KOPT-K1 (cell line): ENCODE data around the gene OR4E2.
"Not testable (repeated sequence)": the region's sequence is repeated elsewhere in the genome, so short reads cannot be mapped to it uniquely, and the experiment has no call there.

ENCODE experiments used
- H3K27ac ChIP-seq: fragments of 200-600 bp; sonication (generic); 2 replicates; pipeline ENCODE4 v1.5.1; 2016; ENCODE audit warnings: antibody characterized with exemption, mild to moderate bottlenecking, low read depth, low read length; ENCODE audit not compliant: poor library complexity, severe bottlenecking
- H3K36me3 ChIP-seq: fragments of 200-600 bp; sonication (generic); 2 replicates; pipeline ENCODE4 v1.5.1; 2017; ENCODE audit warnings: antibody characterized with exemption, mild to moderate bottlenecking, low read length, moderate library complexity; ENCODE audit not compliant: insufficient read depth
- H3K9me3 ChIP-seq: fragments of 200-600 bp; sonication (generic); 2 replicates; pipeline ENCODE4 v1.5.1; 2017; ENCODE audit warnings: antibody characterized with exemption, low read length, mild to moderate bottlenecking; ENCODE audit not compliant: insufficient read depth, poor library complexity, severe bottlenecking

The OR4E2 gene

GRCh38 chr14:21653331-21653885 lies at the start of gene OR4E2:
Gene OR4E2, plus strand, starts transcription at chr14:21653835. Its CDS starts 11,248 bp downstream, at chr14:21665083.
- H3K36me3 ChIP-seq, result no peaks in the 10 kb centered on the region
- no peaks in the 10 kb centered on the region for H3K9me3 ChIP-seq
- no peak within 1 kb of the TSS for H3K27ac ChIP-seq

- Histone ChIP-seq H3K9me3 (no peaks in the 10 kb centered on the region), H3K36me3 (no peaks in the 10 kb centered on the region), H3K27ac (no peak overlapping the region)
Measured at GRCh38 chr14:21612324-21612723, 41.3 kb upstream of the OR4E2 start.

DNA sequence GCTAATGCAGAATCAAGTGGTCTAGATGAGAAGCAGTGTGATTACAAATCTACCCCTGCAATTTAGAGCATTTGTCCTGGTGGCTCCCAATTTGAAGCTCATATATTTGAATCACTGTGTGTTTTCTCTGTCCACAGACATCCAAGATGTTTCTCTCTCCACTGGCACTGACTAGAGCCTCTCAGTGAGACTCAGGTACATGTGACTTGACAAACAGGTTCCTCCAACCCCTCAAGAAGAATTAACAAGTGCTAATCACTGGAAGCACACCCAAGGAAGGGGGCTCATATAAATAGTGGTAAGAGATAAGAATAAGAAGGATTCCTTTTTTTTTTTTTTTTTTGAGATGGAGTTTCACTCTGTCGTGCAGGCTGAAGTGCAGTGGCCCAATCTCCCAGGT lies 39.4 kb upstream of the OR4E2 start:
- Histone ChIP-seq H3K9me3 (no peaks in the 10 kb centered on the region), H3K36me3 (no peaks in the 10 kb centered on the region), H3K27ac (no peak overlapping the region)

GRCh38 chr14:21617614-21618013 lies 36.0 kb upstream of the OR4E2 start:
- H3K36me3 ChIP-seq, result no peaks in the 10 kb centered on the region
- H3K27ac ChIP-seq, result no peak overlapping the region
- H3K9me3 ChIP-seq, result no peaks in the 10 kb centered on the region

GRCh38 chr14:21626491-21627230 lies 27.0 kb upstream of the OR4E2 start:
- H3K27ac ChIP-seq, result no peak overlapping the region
- H3K36me3 ChIP-seq, result no peaks in the 10 kb centered on the region
- H3K9me3 ChIP-seq, result no peaks in the 10 kb centered on the region

DNA sequence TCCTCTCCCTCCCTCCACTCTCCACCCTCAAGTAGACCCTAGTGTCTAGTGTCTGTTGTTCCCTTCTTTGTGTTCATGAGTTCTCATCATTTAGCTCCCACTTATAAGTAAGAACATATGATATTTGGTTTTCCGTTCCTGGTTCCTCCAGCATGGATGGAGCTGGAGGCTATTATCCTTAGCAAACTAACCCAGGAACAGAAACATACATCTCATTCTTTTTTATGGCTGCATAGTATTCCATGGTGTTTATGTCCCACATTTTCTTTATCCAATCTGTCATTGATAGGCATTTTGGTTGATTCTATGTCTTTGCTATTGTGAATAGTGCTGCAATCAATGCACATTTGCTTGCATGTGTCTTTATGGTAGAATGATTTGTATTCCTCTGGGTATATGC lies 23.1 kb upstream of the OR4E2 start:
- not testable (repeated sequence) for H3K9me3 ChIP-seq, H3K27ac ChIP-seq, H3K36me3 ChIP-seq

DNA sequence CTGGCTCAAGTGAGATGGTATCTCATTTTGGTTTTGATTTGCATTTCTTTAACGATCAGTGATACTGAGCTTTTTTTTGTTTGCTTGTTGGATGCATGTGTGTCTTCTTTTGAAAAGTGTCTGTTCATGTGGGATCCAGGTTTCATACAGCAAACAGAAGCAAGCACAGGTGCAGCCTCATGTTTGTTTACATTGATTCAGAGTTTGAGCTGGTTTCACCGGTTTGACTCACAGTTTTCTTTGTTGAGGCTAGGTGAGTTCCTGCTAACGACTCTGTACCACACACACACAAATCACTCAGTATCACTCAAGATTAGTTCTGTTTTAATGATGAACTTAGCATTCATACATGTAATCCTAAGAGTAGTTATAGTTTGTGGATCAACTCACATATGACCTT lies 22.6 kb upstream of the OR4E2 start:
- no peaks in the 10 kb centered on the region for H3K36me3 ChIP-seq
- no peaks in the 10 kb centered on the region for H3K9me3 ChIP-seq
- H3K27ac ChIP-seq, result no peak overlapping the region

GRCh38 chr14:21634840-21635239 lies 18.8 kb upstream of the OR4E2 start, which contains the start of gene OR10G2:
Gene OR10G2, minus strand, starts transcription at chr14:21634940. Its CDS starts 98 bp downstream, at chr14:21634842.
- Histone ChIP-seq H3K36me3 (no peaks in the 10 kb centered on the region), H3K27ac (no peak within 1 kb of the TSS)

DNA sequence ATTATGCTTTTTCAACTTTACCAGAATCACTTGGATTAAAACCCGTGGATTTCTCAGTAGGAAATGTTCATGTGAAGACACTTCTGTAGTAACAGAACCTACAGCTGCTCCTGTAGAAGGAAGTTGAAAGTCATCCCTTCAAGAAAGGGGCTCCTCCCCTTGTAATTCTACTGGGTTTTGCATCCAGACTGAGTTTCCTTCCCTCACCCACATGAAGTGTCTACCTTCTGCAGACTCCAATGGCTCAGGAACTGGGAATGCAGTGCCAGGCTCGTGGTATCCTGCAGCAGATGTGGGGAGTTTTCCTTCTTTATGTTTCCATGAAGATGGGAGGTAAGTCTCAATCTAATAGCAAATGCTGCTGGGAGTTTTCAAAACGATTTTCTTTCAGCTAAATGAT lies 11.0 kb upstream of the OR4E2 start:
- no peak overlapping the region for H3K27ac ChIP-seq
- H3K36me3 ChIP-seq, result no peaks in the 10 kb centered on the region
- no peaks in the 10 kb centered on the region for H3K9me3 ChIP-seq

More at GRCh38 chr14:21634840-21635239, 18.8 kb upstream of the OR4E2 start, which contains the start of gene OR10G2:
- H3K9me3 ChIP-seq, result no peaks in the 10 kb centered on the region

- H3K9me3 ChIP-seq, result no peaks in the 10 kb centered on the region
- no peaks in the 10 kb centered on the region for H3K36me3 ChIP-seq
- H3K27ac ChIP-seq, result no peak overlapping the region
Measured at GRCh38 chr14:21643407-21643806, 10.2 kb upstream of the OR4E2 start.

DNA sequence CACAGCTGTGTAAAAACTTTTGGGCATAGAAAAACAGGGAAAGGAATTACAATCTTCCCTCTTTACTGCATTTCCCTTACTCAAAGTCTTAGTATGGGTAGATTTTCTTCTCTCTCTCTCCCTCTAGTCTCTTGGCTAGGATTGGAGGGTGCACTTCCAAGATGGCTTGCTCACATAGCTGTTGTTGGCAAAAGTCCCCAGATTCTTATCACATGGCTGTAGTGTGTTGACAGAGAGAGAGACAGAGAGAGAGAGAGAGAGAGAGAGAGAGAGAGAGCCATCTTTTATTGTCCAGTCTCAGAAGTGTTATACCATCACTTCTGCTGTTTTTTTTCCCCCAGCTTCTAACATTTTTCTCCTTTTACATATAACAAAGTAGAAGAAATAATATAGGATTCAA lies 6.3 kb upstream of the OR4E2 start:
- H3K9me3 ChIP-seq, result no peaks in the 10 kb centered on the region
- H3K36me3 ChIP-seq, result no peaks in the 10 kb centered on the region
- no peak overlapping the region for H3K27ac ChIP-seq

DNA sequence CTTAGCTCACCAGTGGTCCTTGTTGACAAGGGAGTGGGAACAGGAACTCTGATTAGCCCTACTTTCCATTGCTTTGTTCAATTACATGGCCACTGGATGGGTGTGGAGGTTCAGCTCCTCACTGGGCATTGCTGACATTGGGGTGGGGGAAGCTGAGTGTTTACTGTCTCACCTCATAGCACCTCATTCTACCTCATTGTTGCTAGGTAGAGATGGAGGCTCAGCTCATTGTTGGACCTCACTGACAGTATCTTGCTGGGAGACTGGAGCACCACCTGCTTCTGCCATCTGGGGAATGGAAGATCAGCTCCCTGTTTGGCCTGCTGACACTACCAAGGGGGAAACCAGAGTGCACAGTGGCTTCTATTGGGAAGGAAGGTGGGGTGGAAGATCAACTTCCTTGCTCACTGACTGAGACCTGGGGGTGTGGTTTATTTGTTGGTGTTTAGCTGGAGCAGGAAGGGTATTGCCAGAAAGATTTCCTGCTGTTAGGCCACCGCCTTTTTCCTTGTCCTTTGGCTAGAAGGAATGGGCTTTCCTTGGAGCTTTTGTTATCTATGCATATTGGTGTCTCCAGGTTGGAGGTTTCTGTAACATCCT lies 1.3 kb upstream of the OR4E2 start:
- no peak overlapping the region for H3K27ac ChIP-seq
- H3K9me3 ChIP-seq, result no peaks in the 10 kb centered on the region
- H3K36me3 ChIP-seq, result no peaks in the 10 kb centered on the region

DNA sequence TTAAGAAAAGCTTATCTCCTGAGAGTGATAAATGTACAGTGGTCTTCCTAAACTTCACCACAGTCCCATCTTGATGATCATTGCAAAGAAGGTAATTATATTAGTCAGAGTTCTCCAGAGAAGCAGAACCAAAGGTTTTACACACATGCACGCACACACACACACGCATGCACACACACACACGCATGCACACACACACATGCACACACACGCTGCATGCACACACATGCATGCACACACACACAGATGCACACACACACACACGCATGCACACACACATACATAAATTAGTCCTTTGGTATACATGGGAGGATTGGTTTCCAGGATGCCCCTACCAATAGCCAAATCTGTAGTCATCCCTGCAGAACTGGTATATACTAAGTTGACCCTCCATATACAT lies 580 bp downstream of the OR4E2 start:
- Histone ChIP-seq H3K9me3 (no peaks in the 10 kb centered on the region), H3K27ac (no peak overlapping the region), H3K36me3 (no peaks in the 10 kb centered on the region)

GRCh38 chr14:21656980-21657379 lies 3.3 kb downstream of the OR4E2 start:
- Histone ChIP-seq H3K9me3 (no peaks in the 10 kb centered on the region), H3K27ac (no peak overlapping the region), H3K36me3 (no peaks in the 10 kb centered on the region)

GRCh38 chr14:21668377-21668776 lies 14.7 kb downstream of the OR4E2 start:
- H3K9me3 ChIP-seq, result no peaks in the 10 kb centered on the region

GRCh38 chr14:21669284-21669683 lies 15.6 kb downstream of the OR4E2 start:
- Histone ChIP-seq H3K27ac (no peak overlapping the region), H3K36me3 (no peaks in the 10 kb centered on the region), H3K9me3 (no peaks in the 10 kb centered on the region)

More at GRCh38 chr14:21668377-21668776, 14.7 kb downstream of the OR4E2 start:
- Histone ChIP-seq H3K27ac (no peak overlapping the region), H3K36me3 (no peaks in the 10 kb centered on the region)
